ENCODE results near the gene BAIAP2L1.

BAIAP2L1 gene

GRCh38 chr7:98276241-98276761 is 124.6 kb downstream of the BAIAP2L1 start:
- peak; percentile 63 for DNase-seq (ENCODE audit: low spot score)

GRCh38 chr7:98267303-98267702 is 133.6 kb downstream of the BAIAP2L1 start:
- no peak for DNase-seq (ENCODE audit: low spot score)

- peak; percentile 53 for DNase-seq (ENCODE audit: low spot score)
These were observed 134.1 kb downstream of the BAIAP2L1 start for GRCh38 chr7:98266840-98267239.

GRCh38 chr7:98265841-98266271 is 135.0 kb downstream of the BAIAP2L1 start:
- DNase-seq (ENCODE audit: low spot score): peak; percentile 56

- no peak for DNase-seq (ENCODE audit: low spot score)
These were observed 143.2 kb downstream of the BAIAP2L1 start for GRCh38 chr7:98257701-98258100.

GRCh38 chr7:98256431-98256830 is 144.5 kb downstream of the BAIAP2L1 start:
- DNase-seq (ENCODE audit: low spot score): no peak

- no peak for DNase-seq (ENCODE audit: low spot score)
These were observed 145.8 kb downstream of the BAIAP2L1 start for GRCh38 chr7:98254951-98255610.

GRCh38 chr7:98254516-98254915 is 146.4 kb downstream of the BAIAP2L1 start:
- DNase-seq (ENCODE audit: low spot score): no peak

GRCh38 chr7:98252425-98253054 is 148.3 kb downstream of the BAIAP2L1 start:
- no peak for DNase-seq (ENCODE audit: low spot score)

- peak; percentile 100 for DNase-seq (ENCODE audit: low spot score)
These were observed 149.1 kb downstream of the BAIAP2L1 start, which contains the start of gene TECPR1 for GRCh38 chr7:98251601-98252424. TECPR1 (minus strand) TSS chr7:98252232; CDS start chr7:98246146, 6,086 bp downstream.

- DNase-seq (ENCODE audit: low spot score): no peak
These were observed 149.7 kb downstream of the BAIAP2L1 start for GRCh38 chr7:98251231-98251600.

- DNase-seq (ENCODE audit: low spot score): no peak
These were observed 150.1 kb downstream of the BAIAP2L1 start for GRCh38 chr7:98250789-98251188.

GRCh38 chr7:98249106-98249505 is 151.8 kb downstream of the BAIAP2L1 start:
- DNase-seq (ENCODE audit: low spot score): no peak

GRCh38 chr7:98248156-98248555 is 152.7 kb downstream of the BAIAP2L1 start:
- no peak for DNase-seq (ENCODE audit: low spot score)

GRCh38 chr7:98244871-98245270 is 156.0 kb downstream of the BAIAP2L1 start:
- no peak for DNase-seq (ENCODE audit: low spot score)

GRCh38 chr7:98242934-98243333 is 158.0 kb downstream of the BAIAP2L1 start:
- DNase-seq (ENCODE audit: low spot score): no peak

GRCh38 chr7:98242342-98242741 is 158.5 kb downstream of the BAIAP2L1 start:
- no peak for DNase-seq (ENCODE audit: low spot score)

- no peak for DNase-seq (ENCODE audit: low spot score)
These were observed 159.1 kb downstream of the BAIAP2L1 start for GRCh38 chr7:98241674-98242241.

Measured in AG20443 (cell line).